Panc1 (cell line): ENCODE results near the gene CPLX1.

ENCODE experiments used
- CTCF ChIP-seq: fragments of 450-650 bp; IDR thresholded peaks from 2 replicates; pipeline ENCODE4 v1.5.1; 2017; ENCODE audit warnings: mild to moderate bottlenecking
- POLR2AphosphoS5 ChIP-seq: IDR thresholded peaks from 2 replicates; pipeline ENCODE4 v1.6.1; 2012; ENCODE audit warnings: mild to moderate bottlenecking, low read depth, low read length, moderate library complexity
- REST ChIP-seq, 2 experiments: IDR thresholded peaks; 2 replicates each; pipeline ENCODE4 v1.6.1; 2011 to 2012; ENCODE audit warnings: low read depth in 2 of 2, control low read depth in 1 of 2, low read length in 1 of 2, mild to moderate bottlenecking in 1 of 2, moderate library complexity in 1 of 2; ENCODE audit not compliant: insufficient read depth in 1 of 2
- SIN3A ChIP-seq: IDR thresholded peaks from 2 replicates; pipeline ENCODE4 v1.6.1; 2012; ENCODE audit warnings: low read depth, mild to moderate bottlenecking, low read length, moderate library complexity, borderline replicate concordance; ENCODE audit not compliant: insufficient read depth
- TCF7L2 ChIP-seq: IDR thresholded peaks from 2 replicates; pipeline ENCODE4 v1.6.1; 2011; ENCODE audit warnings: mild to moderate bottlenecking, low read depth, low read length, inconsistent platforms

DNA sequence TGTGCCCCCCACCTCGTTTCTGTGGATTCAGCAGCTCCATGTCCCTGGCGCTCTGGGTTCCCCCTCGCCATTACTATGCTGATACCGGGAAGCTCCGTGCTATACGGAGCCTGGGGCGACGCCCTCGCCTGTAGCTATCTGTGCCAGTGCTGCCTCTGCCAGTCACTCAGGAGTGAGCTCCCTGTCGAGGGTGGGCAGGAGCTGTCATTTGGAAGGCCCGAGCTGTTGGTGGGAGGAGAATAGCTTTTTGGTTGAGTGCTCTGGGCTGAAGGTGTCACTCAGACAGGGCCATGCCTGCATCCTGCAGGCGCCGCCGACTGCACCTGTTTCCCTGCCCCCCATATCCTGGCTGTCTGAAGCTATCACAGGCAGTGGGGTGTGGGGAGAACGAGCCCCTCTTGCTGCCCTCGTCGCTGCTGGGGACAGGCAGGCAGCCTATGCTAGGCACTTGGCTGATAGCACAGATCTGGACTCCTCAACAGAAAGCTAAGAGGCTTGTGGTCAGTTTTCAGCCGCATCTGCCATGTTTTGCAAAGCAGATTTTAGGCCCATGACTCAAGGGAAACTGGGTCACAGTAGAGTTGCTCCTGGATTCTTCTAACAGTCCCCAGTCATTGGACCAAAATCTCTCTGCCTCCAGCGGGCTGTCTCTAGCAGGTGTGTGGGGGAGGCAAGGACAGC, 31.8 kb downstream of the CPLX1 start:
- TF ChIP-seq POLR2AphosphoS5 (no peak), REST (IDR thresholded peaks at IDR 0.05; ENCODE audit: insufficient read depth in 1 of 2, low read depth in 2 of 2, low read length in 1 of 2) (no peak), CTCF (no peak), TCF7L2 (no peak), SIN3A (no peak)
